ENCODE measurements around the gene HDGFL1. TPM values are rescaled to one million over a fixed set of nuclear protein-coding genes. Genes with fewer than 3 reads are reported as not detected.

HDGFL1 gene
- total RNA-seq, 2 experiments from 2014 or later, result not detected

DNA sequence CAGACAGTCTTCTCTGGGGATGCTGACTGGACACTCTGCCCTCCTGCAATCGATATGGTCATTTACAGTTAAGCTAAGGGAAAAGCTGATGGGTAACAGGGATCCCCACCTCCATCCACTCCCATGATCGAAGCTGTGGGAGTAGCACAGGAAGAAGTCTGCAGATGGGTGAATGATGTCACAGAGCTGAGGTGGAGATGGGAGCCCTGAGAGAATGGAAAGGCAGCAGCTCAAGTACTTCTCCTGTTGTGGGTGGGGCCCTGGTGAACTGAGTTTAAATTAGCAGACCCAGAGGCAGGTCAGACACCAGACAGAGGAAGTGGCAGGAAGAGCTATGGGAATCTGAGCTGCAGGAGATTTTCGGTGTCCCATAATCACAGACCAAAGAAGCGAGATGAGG, 29.0 kb downstream of the HDGFL1 start:
- CTCF ChIA-PET, result no interaction called here
- no peaks in the 10 kb centered on the region for H3K36me3 Mint-ChIP-seq (ENCODE audit: low read depth)
- POLR2A ChIA-PET, result no interaction called here
- no peak for DNase-seq
- ATAC-seq, result no peak
- H3K27ac Mint-ChIP-seq, result no peak overlapping the region
- H3K4me3 Mint-ChIP-seq, result no peak overlapping the region
- H3K9me3 Mint-ChIP-seq (ENCODE audit: insufficient read depth), result no peaks in the 10 kb centered on the region
- no peaks in the 10 kb centered on the region for H3K27me3 Mint-ChIP-seq (ENCODE audit: low read depth)
- H3K4me1 Mint-ChIP-seq (ENCODE audit: low read depth), result no peaks in the 10 kb centered on the region

DNA sequence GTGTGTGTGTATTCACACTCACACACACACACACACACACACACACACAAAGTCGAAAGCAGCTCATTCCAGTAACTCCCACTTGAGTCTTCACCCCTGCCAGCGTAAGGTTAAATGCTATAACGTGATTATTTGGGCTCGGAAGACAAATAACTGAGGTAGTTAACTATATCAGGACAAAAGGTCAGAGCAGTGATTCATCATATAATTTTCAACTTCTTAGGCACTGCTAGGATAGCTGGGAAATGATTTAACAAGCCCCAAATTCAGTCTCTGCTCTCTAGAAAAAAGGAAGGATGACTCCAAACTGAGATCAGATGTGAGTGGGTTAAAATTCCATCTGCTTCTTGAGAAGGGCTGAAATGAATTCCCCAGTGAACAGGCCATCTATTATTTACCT, 30.7 kb downstream of the HDGFL1 start:
- Mint-ChIP-seq H3K27me3 (ENCODE audit: low read depth) (no peaks in the 10 kb centered on the region), H3K27ac (no peak overlapping the region), H3K4me1 (ENCODE audit: low read depth) (no peaks in the 10 kb centered on the region), H3K36me3 (ENCODE audit: low read depth) (no peaks in the 10 kb centered on the region), H3K4me3 (no peak overlapping the region), H3K9me3 (ENCODE audit: insufficient read depth) (no peaks in the 10 kb centered on the region)
- ATAC-seq, result no peak
- ChIA-PET POLR2A (no interaction called here), CTCF (no interaction called here)
- no peak for DNase-seq

DNA sequence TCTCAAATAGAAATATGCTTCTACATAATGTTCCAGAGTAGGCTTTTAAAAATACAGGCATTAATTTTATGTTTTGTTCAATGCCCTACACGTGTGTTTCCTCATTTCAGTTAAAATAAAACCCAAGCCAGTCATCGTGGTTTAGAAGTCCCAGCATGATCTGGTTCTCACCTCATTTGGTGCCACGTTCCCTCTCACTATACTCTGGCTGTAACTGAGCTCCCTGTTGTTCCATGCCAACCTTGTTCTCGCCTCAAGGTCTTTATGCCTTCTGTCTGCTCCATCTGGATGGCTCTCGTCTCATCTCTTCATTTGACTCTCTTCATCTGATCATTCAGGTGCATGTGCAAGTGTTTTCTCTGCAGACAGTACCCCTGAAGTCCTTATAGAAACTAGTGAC, 32.6 kb downstream of the HDGFL1 start:
- Mint-ChIP-seq H3K9me3 (ENCODE audit: insufficient read depth) (no peaks in the 10 kb centered on the region), H3K4me3 (no peak overlapping the region), H3K4me1 (ENCODE audit: low read depth) (no peaks in the 10 kb centered on the region), H3K27ac (no peak overlapping the region), H3K27me3 (ENCODE audit: low read depth) (no peaks in the 10 kb centered on the region), H3K36me3 (ENCODE audit: low read depth) (no peaks in the 10 kb centered on the region)
- ChIA-PET CTCF (no interaction called here), POLR2A (no interaction called here)
- no peak for DNase-seq
- ATAC-seq, result no peak

DNA sequence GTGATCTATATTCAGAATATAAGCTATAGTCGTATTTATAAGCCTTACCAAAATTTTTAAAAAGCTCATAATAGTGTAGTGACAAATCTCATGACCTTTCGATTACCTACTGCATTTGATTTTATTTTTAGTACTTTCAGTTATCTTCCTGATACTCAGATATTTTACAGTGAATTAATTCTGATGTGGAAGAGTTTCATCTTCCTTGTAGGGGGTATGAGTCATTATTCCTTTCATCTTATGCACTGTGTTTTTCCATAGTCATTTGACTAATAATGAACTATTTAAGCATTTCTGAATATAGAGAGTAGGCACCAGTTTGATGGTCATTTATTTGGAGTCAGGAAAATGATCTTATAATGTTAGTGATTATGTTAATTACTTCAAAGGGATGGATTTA, 36.4 kb downstream of the HDGFL1 start:
- POLR2A ChIA-PET, result no interaction called here
- Mint-ChIP-seq H3K27me3 (ENCODE audit: low read depth) (no peaks in the 10 kb centered on the region), H3K27ac (no peak overlapping the region), H3K4me3 (no peak overlapping the region), H3K36me3 (ENCODE audit: low read depth) (no peaks in the 10 kb centered on the region), H3K4me1 (ENCODE audit: low read depth) (no peaks in the 10 kb centered on the region), H3K9me3 (ENCODE audit: insufficient read depth) (no peaks in the 10 kb centered on the region)
- ATAC-seq, result no peak
- DNase-seq, result no peak
- CTCF ChIA-PET, result no interaction called here

DNA sequence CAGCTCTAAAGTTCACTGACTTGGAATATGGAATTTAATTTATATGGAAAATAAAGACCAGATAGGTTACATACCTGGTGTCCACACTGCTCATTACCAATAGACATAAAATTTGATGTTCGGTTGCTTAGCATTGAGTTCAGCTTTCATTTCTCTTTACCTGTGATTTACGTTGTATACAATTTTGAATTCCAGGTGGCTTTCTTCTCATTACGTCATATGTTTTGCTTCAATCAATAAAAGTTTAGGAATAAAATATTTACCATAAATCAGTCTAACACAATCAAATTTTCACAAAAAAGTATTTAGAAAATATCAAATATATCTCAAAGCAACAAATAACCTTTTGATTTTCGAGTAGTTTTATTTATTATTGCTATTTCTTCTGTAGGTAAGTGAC, 40.8 kb downstream of the HDGFL1 start:
- H3K9me3 Mint-ChIP-seq (ENCODE audit: insufficient read depth), result no peaks in the 10 kb centered on the region
- ChIA-PET CTCF (no interaction called here), POLR2A (no interaction called here)
- ATAC-seq, result no peak
- no peaks in the 10 kb centered on the region for H3K27me3 Mint-ChIP-seq (ENCODE audit: low read depth)
- no peak overlapping the region for H3K27ac Mint-ChIP-seq
- no peaks in the 10 kb centered on the region for H3K36me3 Mint-ChIP-seq (ENCODE audit: low read depth)
- no peak for DNase-seq
- no peak overlapping the region for H3K4me3 Mint-ChIP-seq
- no peaks in the 10 kb centered on the region for H3K4me1 Mint-ChIP-seq (ENCODE audit: low read depth)

DNA sequence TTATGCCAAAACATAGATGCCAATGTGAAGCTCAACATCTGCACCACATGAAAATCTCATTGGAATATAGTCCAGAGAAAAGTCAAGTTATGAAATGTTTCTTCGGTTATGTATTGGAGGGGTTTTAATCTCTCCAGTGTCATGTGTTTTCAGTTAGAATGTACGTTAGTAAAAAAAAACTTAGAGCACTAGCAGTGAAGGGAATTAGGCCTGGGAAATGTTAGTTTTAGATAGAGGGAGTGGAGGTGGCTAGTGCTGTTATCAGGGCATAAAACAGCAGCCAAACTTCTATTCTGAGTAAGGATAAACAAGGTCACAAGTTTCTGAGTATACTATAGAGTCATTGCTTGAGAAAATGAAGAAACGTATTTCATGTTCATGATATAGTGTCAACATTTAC, 42.9 kb downstream of the HDGFL1 start:
- ChIA-PET CTCF (no interaction called here), POLR2A (no interaction called here)
- Mint-ChIP-seq H3K27me3 (ENCODE audit: low read depth) (no peaks in the 10 kb centered on the region), H3K27ac (no peak overlapping the region), H3K4me1 (ENCODE audit: low read depth) (no peaks in the 10 kb centered on the region), H3K9me3 (ENCODE audit: insufficient read depth) (no peaks in the 10 kb centered on the region), H3K4me3 (no peak overlapping the region), H3K36me3 (ENCODE audit: low read depth) (no peaks in the 10 kb centered on the region)
- no peak for ATAC-seq
- DNase-seq, result no peak

DNA sequence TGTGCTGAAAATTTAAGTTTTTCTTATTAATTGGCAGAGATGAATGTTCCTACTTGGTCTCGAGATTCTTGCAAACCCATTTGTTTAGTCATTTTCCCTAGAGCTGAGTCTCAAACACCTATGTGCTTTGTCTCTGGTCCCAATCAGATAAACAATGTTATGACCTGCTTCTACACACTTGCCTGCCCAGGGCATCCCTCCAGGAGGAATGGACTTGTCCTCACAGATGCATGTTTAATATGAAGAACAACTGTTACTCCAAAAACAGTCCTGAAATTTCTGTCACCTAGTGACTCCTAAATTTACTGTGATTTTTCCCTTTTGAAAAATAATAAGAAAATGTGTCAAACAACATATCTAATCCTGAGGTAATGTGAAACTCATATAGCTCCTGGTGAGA, 43.7 kb downstream of the HDGFL1 start:
- CTCF ChIA-PET, result no interaction called here

DNA sequence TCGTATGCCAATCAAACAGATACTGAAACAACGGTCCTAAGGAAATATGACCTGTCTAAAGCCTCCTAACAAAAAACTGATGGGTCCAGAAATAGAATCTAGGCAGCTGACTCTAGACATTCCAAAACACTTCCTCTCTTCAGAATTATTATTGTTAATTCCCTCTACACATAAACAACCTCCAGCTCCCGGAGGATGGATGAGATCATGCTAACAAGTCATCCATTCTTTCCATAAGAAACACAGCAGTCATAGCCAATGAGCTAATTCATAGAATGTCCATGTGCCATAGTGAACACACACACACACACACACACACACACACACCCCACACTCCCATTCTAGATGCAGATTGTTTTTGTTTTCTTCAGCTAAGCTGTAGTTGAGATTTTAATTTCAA, 44.3 kb downstream of the HDGFL1 start:
- POLR2A ChIA-PET, result no interaction called here

More for the DNA sequence above, 43.7 kb downstream of the HDGFL1 start:
- DNase-seq (no peak), ATAC-seq (no peak)
- Mint-ChIP-seq H3K4me3 (no peak overlapping the region), H3K27me3 (ENCODE audit: low read depth) (no peaks in the 10 kb centered on the region), H3K27ac (no peak overlapping the region), H3K9me3 (ENCODE audit: insufficient read depth) (no peaks in the 10 kb centered on the region), H3K36me3 (ENCODE audit: low read depth) (no peaks in the 10 kb centered on the region), H3K4me1 (ENCODE audit: low read depth) (no peaks in the 10 kb centered on the region)
- POLR2A ChIA-PET, result no interaction called here

DNA sequence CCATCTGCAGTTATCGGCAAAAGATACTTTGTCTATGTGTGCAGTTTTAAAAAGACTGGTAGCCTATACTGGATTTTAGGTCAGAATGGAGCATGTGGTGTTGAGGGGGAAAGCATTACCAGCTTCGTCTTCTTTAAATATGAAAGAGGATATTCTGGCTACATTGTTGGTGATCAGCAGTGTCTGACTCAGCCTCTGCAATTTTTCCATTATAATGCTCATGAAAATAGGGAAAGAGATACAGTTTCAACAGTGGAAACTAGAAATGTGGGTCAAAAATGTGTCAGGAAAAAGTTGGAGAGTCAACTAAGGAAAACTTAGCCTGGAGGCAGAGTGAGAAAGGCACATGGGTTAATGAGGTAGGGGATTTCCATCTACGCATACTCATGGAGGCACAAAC, 45.2 kb downstream of the HDGFL1 start:
- Mint-ChIP-seq H3K27me3 (ENCODE audit: low read depth) (no peaks in the 10 kb centered on the region), H3K4me1 (ENCODE audit: low read depth) (no peaks in the 10 kb centered on the region), H3K4me3 (no peak overlapping the region), H3K9me3 (ENCODE audit: insufficient read depth) (no peaks in the 10 kb centered on the region), H3K27ac (no peak overlapping the region), H3K36me3 (ENCODE audit: low read depth) (no peaks in the 10 kb centered on the region)
- CTCF ChIA-PET, result no interaction called here
- POLR2A ChIA-PET, result no interaction called here
- no peak for ATAC-seq
- no peak for DNase-seq

More for the DNA sequence above, 44.3 kb downstream of the HDGFL1 start:
- ATAC-seq (no peak), DNase-seq (no peak)
- no peak overlapping the region for H3K27ac Mint-ChIP-seq
- H3K4me1 Mint-ChIP-seq (ENCODE audit: low read depth), result no peaks in the 10 kb centered on the region
- H3K9me3 Mint-ChIP-seq (ENCODE audit: insufficient read depth), result no peaks in the 10 kb centered on the region
- H3K36me3 Mint-ChIP-seq (ENCODE audit: low read depth), result no peaks in the 10 kb centered on the region
- no peak overlapping the region for H3K4me3 Mint-ChIP-seq
- no peaks in the 10 kb centered on the region for H3K27me3 Mint-ChIP-seq (ENCODE audit: low read depth)
- CTCF ChIA-PET, result no interaction called here

DNA sequence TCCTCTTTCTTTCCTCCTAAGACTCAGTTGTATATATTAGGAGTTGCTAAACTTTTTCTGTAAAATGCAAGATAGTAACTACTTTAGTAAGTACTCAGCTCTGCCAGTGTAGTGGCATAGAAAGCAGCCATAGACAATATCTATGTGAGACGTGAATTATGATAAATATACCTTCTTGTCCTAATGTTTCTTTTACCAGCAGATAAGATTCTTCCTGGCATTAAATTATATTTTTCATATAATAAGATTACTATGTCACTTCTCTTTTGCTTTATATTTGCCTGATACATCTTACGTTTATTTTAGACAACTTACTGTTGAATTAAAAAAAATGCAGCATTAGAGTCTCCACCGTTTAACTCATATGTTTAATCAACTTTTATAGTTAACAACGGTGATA, 51.7 kb downstream of the HDGFL1 start:
- no peaks in the 10 kb centered on the region for H3K4me1 Mint-ChIP-seq (ENCODE audit: low read depth)
- no peak for ATAC-seq
- no peak for DNase-seq
- no peaks in the 10 kb centered on the region for H3K36me3 Mint-ChIP-seq (ENCODE audit: low read depth)
- H3K27ac Mint-ChIP-seq, result no peak overlapping the region
- no peak overlapping the region for H3K4me3 Mint-ChIP-seq
- ChIA-PET CTCF (no interaction called here), POLR2A (no interaction called here)
- H3K27me3 Mint-ChIP-seq (ENCODE audit: low read depth), result no peaks in the 10 kb centered on the region
- no peaks in the 10 kb centered on the region for H3K9me3 Mint-ChIP-seq (ENCODE audit: insufficient read depth)

All from activated CD8-positive, alpha-beta T cell treated with anti-CD3 and anti-CD28 coated beads, Interleukin-2, amount 10 ng/mL, durations not matched to agents 7 days and 5 days (primary cell).